DOHH2 (cell line): Measurements from ENCODE around the gene HOXA9.

ENCODE experiments used
- EZH2phosphoT487 ChIP-seq: fragments of 200-600 bp; sonication (generic); IDR thresholded peaks from 2 replicates; pipeline ENCODE4 v1.6.1; 2017; ENCODE audit warnings: borderline replicate concordance, mild to moderate bottlenecking, antibody characterized with exemption, low read length, moderate library complexity, mixed read lengths
- TF ChIP-seq, protein P1 (sequence below): fragments of 200-600 bp; sonication (generic); IDR thresholded peaks from one replicate; pipeline ENCODE4 v1.5.1; 2014; ENCODE audit warnings: antibody characterized with exemption, mild to moderate bottlenecking, low read depth, low read length; ENCODE audit not compliant: poor library complexity, severe bottlenecking

DNA sequence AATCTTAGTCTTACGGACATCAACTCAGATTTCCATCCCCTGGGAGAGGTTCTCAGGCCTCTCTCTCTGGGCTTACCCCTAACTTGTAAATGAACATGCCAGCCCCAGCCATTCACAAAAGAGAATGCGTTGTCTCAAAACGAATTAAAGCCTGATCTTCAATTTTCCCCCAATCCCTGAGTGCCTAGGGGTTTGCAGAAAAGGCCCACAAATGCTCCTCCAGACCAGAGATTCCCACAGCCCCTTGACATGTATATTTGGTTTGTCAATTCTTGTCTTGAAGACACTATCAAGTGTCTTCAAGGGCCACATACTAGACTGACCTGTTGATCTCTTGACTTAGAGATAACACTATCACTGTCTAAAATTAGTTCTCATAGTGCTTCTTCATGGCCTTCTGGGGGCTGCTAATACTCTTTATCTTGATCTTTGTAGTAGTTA is 46.4 kb upstream of the HOXA9 start:
- TF ChIP-seq EZH2phosphoT487 = no peak; the same call in 1 of the 2 replicates
- TF ChIP-seq, protein P1, sequence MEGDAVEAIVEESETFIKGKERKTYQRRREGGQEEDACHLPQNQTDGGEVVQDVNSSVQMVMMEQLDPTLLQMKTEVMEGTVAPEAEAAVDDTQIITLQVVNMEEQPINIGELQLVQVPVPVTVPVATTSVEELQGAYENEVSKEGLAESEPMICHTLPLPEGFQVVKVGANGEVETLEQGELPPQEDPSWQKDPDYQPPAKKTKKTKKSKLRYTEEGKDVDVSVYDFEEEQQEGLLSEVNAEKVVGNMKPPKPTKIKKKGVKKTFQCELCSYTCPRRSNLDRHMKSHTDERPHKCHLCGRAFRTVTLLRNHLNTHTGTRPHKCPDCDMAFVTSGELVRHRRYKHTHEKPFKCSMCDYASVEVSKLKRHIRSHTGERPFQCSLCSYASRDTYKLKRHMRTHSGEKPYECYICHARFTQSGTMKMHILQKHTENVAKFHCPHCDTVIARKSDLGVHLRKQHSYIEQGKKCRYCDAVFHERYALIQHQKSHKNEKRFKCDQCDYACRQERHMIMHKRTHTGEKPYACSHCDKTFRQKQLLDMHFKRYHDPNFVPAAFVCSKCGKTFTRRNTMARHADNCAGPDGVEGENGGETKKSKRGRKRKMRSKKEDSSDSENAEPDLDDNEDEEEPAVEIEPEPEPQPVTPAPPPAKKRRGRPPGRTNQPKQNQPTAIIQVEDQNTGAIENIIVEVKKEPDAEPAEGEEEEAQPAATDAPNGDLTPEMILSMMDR = no peak
